ENCODE data around the gene MYG1.

The MYG1 gene, protein sequence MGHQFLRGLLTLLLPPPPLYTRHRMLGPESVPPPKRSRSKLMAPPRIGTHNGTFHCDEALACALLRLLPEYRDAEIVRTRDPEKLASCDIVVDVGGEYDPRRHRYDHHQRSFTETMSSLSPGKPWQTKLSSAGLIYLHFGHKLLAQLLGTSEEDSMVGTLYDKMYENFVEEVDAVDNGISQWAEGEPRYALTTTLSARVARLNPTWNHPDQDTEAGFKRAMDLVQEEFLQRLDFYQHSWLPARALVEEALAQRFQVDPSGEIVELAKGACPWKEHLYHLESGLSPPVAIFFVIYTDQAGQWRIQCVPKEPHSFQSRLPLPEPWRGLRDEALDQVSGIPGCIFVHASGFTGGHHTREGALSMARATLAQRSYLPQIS

DNA sequence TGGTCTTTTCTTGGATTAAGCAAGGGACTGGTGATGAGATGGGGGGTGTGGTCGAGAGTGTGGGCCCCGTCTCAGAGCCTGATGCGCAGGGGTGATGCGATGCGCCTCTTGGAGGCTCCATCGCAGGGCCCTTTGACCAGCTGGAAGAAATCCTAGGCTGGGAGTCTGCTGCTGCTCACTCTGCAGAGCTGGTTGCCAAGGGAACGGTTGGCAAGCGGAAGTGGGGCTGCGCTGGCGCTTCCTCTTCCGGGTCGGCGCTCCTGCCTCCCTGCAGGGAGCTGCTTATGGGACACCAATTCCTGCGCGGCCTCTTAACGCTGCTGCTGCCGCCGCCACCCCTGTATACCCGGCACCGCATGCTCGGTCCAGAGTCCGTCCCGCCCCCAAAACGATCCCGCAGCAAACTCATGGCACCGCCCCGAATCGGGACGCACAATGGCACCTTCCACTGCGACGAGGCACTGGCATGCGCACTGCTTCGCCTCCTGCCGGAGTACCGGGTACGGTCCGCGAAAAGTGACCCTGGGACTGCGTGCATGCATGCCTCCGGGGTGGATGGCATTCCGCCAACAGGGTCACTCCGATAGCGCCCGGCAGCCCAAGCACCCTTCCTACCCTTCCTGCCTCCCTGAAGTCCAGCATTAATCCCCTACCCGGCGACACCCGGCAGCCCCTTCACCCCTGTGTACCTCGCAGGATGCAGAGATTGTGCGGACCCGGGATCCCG, at the start of gene MYG1:
TSS of gene MYG1 (plus strand) at position 242 of the 727 bp plus-strand sequence. CDS start at position 285, 43 bp downstream.
- DNase-seq = peak; percentile 58

DNA sequence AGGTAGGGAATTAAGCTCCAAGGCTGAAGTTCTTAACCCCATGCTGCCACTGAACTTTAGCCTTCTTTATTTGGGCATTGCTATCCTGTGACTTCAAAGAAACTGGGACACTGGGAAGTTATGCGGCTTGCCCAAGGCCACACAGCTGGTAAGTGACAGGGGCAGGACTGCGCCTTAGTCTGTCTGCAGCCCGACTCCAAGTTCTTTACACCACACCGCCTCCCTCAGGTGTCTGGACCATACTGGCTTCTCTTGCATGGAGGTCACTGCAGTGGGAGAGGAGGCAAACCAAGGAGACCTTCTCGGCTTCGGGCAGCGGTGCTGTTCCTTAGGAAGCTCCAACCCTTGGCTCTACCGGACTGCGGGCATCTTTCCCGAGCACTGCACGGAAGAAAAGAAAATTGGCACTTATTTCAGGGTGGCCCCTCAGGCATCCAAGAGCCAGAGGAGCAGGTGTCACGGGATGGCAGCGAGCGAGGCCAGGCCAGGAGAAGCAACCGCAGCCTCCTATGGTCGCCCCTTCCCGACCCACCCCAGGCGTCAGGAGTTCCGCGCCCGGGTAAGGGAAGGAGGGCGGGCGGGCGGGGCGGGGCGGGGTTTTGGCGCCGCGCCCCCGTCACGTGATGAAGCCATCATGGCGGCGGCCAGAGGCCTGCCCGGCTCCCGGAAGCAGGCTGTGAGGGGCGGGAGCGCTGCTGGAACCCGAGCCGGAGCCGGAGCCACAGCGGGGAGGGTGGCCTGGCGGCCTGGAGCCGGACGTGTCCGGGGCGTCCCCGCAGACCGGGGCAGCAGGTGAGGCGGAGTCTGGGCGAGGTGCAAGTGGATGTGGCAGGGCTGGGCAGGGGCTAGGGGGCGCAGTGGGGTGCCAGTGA, 47.8 kb upstream of the MYG1 start:
- DNase-seq = no peak

DNA sequence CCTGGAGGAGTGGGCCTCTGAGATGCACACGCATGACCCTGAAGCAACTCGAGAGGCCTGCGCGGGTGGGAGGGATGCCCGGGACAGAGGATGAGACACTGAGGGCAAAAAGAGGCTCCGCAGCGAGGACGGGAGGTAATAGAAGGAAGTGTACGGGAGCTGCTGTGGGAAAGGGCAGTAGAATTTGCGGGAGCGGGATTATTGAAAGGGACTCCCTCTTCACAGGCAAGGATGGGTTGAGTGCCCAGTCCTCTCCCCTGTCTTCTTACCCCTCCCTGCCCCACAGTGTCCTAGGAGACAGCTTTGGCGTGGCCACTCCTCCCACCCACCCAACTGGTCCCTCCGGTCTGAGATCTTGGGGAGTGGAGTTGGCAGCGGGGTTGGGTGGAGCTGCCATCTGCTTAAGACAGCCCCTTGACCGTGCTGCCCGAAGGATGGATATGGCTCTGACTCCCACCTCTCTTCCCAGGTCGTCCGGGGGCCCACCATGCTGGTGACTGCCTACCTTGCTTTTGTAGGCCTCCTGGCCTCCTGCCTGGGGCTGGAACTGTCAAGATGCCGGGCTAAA, 47.1 kb upstream of the MYG1 start:
- no peak for DNase-seq

DNA sequence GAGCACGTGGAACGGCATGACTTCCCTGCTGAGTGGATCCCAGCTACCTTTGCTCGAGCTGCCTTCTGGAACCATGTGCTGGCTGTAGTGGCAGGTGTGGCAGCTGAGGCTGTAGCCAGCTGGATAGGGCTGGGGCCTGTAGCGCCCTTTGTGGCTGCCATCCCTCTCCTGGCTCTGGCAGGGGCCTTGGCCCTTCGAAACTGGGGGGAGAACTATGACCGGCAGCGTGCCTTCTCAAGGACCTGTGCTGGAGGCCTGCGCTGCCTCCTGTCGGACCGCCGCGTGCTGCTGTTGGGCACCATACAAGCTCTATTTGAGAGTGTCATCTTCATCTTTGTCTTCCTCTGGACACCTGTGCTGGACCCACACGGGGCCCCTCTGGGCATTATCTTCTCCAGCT, 46.2 kb upstream of the MYG1 start:
- no peak for DNase-seq

DNA sequence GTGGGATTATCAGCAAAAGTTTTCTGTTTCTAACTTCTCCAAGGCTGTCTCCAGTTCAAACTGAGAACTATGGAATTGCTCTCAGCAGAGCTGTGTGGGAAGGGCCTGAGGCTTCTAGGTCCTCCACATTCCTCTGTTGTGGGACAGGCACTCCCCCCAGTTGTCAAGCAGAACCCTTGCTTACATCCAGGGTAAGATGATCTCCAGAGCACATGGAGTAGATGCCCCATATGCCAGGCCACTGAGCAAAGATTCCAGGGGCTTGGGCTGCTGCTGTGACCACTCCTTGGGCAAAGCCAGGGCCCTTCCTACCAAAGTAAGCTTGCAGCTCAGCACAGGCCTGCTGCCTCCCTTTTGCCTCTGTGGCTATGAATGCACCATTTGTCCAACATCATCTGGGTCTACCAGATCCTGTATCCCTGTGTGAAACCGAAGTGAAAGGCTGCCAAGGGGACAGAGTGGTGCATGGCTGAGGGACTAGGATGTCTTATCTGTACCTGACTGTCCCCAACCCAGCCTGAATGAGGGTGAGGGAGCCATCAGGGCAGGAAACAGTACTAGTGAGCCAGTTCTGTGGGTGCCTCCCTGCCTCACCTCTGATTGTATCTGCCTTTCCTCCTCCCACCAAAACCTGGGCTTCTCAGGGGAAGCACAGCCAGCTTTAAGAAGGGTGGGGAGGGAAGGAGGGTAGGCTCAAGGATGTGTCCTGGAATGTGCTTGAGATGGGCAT, 44.5 kb upstream of the MYG1 start:
- DNase-seq = no peak

DNA sequence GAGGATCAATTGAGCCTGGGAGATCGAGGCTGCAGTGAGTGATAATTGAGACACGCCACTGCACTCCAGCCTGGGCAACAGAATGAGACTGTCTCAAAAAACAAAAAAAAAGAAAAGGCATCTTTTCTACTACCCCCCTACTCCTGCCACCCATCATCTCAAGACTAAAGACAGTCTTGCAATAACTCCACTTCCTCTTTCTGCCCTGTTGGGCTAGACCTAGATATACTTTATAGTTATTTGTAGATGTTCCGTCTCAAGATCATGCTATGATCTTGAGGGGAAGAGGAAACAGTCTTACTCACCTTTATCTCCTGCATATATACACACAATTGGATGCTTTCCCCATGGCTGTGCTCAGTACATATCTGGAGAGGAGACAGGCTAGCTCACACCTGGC, 43.5 kb upstream of the MYG1 start:
- no peak for DNase-seq

DNA sequence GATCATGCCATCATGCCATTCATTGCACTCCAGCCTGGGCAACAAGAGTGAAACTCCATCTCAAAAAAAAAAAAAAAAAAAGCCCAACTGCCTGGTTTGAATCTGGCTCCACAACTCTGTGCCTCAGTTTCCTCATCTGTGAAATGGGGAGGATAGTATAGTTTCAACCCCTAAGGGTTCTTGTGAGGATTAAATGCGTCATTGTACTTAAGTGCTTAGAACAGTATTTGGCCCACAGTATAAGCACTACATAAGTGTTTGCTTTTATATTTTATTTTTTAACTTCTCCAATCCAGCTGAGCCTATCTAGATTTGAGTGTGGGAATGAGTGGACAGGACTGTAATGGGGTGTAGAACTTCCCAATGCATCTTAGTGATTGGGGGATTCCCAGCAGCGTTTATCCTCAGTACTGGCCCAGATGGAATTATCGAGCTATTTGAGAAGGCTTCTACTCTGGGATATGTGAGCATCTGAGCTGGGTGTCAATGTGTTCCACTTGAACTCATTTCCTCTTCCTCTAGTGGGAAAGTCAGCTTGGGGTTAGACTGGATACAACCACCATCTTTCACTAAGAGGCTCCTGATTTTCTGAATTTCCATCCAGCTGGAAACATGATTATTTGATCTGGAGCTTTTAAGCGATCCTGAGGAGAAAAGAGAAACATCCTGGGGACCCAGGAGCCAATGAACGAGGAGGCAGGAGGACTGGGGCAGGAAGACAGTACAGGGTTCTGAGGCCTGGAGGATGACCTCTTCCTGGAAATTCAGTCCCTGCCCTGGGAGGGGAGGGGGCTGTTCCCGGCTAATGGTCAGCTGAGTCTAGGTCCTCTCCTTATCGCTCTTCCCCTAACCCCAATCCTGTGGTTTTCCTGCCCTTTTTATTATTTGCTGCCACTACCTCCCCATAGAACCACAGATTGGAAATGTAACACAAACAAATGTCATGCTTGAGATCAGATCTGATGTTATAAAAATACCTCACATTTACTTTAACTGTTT, 40.7 kb upstream of the MYG1 start:
- DNase-seq = no peak

DNA sequence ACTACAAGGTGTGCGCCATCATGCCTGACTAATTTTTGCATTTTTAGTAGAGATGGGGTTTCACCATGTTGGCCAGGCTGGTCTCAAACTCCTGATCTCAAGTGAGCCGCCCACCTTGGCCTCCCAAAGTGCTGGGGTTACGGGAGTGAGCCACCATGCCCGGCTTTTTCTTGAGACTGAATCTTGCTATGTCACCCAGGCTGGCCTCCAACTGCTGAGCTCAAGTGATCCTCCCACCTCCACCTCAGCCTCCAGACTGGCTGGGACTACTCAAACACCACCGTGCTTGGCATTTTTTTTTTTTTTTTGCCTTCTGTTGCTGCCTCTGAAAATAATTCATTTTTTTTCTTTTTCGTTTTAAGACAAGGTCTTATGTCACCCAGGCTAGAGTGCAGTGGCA, 39.6 kb upstream of the MYG1 start:
- DNase-seq = no peak

DNA sequence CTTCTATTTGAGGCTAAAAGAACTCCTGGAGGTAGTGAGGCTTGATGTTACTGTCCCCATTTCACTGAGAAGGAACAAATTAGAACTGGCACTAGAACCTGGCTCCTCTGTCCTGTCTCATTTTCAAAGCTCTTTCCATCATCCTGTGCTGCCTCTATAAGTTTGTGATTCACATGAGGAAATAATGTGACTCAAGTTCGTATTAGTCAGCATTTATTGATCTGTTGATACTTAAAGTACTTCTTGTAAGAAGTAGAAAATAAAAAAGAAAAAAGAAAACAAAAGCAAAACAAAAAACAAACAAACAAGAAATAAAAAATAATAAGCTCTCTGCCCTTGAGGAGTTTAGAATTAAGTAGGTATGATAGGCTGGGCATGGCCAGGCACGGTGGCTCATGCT, 33.7 kb upstream of the MYG1 start:
- DNase-seq = no peak

DNA sequence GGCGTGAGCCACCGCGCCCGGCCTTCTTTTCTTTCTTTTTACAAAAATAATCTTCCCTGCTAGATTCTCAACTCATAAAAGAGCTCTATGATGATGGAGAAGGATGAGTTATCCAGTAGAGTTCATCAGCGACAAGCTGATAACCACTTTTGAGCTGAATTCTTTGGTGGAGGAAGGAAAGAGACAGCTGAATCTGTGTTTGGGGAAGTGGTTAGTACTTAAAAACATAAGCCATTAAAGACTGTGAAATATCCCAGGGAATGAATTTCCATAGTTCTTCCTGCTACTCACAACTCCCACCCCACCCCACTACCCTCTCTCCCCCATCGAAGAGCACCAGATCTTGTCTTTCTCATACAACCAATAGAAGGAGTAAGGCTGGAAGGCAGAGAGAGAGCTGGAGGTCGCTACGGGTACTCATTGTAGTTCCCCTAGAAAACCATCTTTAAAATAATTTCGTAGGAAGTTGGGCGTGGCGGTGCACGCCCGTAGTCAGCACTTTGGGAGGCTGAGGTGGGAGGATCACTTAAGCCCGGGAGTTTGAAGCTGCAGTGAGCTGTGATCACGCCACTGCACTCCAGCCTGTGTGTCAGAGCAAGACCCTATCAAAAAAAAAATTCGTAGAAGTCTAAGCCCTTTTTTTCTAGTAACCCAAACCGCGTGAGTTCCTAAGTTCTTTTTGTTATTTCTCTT, 32.0 kb upstream of the MYG1 start:
- DNase-seq = no peak

DNA sequence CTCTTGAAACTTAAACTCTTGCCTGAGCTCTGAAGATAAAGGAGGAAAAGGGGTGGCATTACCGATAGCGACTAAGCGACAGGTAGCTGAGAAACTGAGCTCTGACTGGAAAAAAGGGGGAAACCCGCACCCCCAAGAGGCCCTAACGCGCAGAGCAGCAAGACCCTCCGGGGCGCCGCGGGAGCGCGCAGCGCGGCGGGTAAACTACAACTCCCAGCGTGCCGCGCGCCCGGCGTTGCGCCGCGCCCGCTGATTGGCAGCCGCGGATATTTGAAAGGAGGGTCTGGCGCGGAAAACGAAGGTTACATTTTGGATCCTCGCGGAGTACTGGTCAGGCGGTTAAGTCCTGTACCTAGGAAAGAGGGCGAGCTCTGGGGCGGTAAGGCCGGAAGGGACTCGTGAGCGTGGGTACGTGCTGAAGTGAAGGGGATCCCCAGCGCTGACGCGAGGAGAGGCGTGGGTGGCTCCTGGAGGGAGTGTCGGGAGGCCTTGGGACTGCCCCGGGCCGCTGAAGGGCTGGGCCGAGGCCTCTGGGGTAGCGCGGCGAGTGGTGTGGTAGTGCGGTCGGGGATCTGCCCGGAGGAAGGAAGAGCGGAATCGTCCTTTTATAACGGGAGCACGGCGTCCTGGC, 31.4 kb upstream of the MYG1 start, which contains the start of gene ESPL1:
TSS of gene ESPL1 (plus strand) at position 301 of the 631 bp plus-strand sequence. CDS start 468 bp downstream, outside the sequence.
- DNase-seq = no peak

DNA sequence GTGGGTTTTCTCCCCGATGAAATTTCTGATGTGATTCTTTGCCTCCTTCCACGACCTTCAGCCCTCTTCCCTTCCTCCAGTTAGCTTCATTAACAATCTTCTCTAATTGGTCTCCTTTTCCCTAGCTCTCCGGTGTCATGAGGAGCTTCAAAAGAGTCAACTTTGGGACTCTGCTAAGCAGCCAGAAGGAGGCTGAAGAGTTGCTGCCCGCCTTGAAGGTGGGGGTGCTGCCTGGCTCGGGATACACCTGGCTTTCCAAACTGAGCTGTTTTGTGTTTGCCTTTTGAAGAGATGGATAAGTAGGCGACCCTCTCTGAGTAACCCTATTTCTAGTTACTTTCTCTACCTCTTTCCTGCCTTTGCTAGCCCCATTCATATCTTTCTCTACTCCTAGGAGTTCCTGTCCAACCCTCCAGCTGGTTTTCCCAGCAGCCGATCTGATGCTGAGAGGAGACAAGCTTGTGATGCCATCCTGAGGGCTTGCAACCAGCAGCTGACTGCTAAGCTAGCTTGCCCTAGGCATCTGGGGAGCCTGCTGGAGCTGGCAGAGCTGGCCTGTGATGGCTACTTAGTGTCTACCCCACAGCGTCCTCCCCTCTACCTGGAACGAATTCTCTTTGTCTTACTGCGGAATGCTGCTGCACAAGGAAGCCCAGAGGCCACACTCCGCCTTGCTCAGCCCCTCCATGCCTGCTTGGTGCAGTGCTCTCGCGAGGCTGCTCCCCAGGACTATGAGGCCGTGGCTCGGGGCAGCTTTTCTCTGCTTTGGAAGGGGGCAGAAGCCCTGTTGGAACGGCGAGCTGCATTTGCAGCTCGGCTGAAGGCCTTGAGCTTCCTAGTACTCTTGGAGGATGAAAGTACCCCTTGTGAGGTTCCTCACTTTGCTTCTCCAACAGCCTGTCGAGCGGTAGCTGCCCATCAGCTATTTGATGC, 30.6 kb upstream of the MYG1 start:
- DNase-seq = no peak

DNA sequence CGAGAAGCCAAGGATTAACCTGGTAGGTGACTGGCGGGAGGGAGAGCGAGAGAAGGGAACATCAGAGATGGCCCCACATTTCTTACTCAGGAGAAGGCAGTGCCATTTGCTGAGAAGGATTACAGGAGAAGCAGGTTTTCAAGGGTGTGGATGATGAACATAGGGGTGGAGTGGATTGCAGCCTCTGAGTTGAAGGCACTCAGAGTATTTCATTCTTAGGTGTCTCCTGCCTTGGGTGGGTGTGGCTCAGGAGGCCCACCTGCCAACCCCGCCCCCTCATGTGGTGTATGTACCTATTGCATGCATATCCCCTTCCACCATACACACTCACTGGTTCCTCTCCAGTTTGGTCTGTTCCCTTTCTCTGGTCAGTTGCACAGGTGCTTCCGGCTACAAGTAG, 25.1 kb upstream of the MYG1 start:
- no peak for DNase-seq

DNA sequence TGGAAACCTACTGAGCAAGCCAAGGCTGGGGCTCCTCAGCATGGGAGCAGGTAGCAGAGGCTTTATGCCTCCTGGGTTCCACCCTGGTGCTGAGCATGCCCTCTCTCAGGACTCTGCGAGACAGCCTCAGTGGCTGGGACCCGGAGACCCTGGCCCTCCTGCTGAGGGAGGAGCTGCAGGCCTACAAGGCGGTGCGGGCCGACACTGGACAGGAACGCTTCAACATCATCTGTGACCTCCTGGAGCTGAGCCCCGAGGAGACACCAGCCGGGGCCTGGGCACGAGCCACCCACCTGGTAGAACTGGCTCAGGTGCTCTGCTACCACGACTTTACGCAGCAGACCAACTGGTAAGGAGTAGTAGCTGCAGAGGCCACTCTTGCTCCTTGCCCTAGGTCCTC, 23.0 kb upstream of the MYG1 start:
- DNase-seq = no peak

DNA sequence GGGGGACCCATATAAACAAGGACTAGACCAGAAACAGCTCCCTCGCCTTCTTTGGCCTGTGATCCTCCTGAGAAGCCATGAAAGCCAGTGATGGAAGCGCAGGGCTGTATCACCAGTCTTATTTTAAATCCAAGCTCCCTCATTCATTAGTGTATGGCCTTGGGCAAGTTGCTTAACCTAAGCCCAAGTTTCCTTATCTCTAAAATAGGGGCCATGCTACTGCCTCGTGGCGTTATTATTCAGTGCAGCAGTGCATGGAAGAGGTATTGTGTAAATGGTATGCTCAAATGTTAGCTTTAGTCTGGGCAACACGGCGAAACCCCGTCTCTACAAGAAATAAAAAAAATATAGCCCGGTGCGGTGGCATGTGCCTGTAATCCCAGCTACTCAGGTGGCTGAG, 21.5 kb upstream of the MYG1 start:
- no peak for DNase-seq

DNA sequence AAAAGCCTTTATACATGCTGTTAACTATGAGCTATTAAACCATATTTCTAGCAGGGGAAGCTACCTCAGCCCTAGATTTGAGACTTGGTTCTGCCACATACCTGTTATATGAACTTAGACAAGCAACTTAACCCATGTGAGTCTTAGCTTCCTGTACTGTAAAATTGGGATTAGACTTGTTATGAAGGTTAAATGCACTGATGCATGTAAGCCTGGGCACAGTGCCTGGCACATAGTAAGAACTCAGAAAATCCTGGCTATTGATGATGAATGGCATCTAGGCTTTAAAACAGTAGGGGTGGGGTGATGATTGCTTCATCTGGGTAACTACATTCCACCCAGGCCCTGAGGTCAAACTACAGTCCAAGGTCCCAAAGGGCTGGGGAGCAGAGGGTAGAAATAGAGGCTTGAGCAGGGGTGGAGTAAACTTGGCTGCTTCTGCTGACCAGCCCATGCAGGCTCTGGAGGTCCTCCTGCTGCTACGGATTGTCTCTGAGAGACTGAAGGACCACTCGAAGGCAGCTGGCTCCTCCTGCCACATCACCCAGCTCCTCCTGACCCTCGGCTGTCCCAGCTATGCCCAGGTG, 20.1 kb upstream of the MYG1 start:
- no peak for DNase-seq

DNA sequence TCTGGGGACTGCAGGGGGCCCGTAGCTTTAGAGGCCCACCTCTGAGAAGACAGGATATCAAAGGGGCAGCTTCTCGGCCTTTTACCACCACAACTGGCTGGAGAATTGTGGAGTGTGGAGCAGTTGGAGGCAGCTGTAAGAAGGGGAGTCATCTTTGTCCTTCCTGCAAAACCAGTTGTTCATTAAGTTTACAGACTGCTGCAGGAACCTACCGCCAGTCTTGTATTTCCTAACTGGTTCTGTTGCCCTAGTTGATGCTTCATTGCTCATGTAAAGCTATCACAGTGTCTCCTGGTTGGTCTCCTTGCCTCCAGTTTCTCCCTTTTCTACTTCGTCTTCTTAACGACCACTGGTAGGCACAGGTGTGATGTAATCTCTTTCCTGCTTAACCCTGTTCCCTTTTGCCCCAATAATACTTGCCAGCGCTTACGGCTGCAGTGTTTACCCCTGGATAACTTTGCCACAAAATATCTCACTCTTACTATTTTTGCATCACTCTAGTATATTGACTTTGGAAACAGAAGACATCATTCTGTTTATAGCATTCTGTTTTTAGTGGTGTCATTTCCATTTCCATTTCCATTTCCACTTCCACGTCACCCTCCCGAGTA, 19.5 kb upstream of the MYG1 start:
- DNase-seq = no peak

DNA sequence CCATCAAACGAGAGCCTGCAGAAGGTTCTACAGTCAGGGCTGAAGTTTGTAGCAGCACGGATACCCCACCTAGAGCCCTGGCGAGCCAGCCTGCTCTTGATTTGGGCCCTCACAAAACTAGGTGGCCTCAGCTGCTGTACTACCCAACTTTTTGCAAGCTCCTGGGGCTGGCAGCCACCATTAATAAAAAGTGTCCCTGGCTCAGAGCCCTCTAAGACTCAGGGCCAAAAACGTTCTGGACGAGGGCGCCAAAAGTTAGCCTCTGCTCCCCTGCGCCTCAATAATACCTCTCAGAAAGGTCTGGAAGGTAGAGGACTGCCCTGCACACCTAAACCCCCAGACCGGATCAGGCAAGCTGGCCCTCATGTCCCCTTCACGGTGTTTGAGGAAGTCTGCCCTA, 13.0 kb upstream of the MYG1 start:
- DNase-seq = no peak
